Adipose tissue (tissue), 3 donors: ENCODE data around the gene GNB4. TPM values are rescaled to one million over a fixed set of nuclear protein-coding genes. Genes with fewer than 3 reads are reported as not detected.
A peak's percentile ranks its signal among the peaks of the same experiment; 100 is the strongest.

ENCODE experiments used
- H3K27ac ChIP-seq: one replicate; pipeline ENCODE4 v1.5.1; 2013; ENCODE audit warnings: low read depth, low read length
- WGBS, 3 donors: extraction: QIAGEN DNeasy Blood & Tissue Kit; methylation state at CpG; one replicate each; pipeline ENCODE4 v1.1.7; 2013; 5-methylcytosine and 5-hydroxymethylcytosine counted together
- polyA plus RNA-seq, 3 donors: library from polyadenylated mRNA; stranded (reverse); fragments of 200-250 nt; gene quantifications; one replicate each; pipeline ENCODE4 v1.2.3, GENCODE V29; 2013
- donor health status: healthy with polysubstance abuse.
- donor health status: Bipolar disorder and iron deficiency.
- donor health status: healthy.

GNB4 gene
- polyA plus RNA-seq, 3 donors: 1.4 to 12.7 (median 5.6) TPM

DNA sequence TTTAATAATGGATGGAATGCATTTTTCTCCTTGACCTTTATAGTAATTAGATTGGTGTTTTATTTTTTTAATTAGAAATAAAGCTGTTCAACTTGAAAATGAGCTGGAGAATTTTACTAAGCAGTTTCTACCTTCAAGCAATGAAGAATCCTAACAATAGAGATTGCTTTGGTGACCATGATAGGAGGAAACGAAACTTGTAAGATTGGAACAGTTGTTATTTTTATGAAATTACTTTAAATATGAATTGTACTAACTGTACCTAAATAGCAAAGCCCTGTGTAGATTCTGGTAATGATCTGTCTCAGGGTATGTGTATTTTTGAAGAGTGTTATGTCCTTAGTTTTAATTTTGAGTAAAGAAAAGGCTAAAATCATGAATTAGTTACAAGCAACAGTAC is 59.4 kb downstream of the GNB4 start:
- WGBS, 3 donors: 84 to 89% (median 88%) methylated on average over 1 of the region's 1 CpG
- H3K27ac ChIP-seq: no peak overlapping the region

DNA sequence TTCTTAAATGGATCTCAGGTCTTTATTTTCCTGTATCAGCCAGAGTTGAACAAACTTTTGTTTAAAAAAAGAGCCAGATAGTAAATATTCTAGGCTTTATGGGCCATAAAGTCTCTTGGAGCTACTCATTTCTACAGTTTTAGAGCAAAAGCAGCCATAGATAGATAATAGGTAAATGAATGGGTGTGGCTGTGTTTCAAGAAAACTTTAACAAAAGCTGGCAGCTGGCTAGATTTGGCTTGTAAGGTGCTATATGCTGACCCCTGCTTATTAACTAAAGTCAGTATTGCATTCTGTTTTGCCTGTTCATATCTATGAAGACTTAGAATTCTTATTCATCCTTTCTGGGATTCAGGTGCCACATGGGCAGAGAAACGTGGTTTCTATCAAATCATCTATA is 74.8 kb downstream of the GNB4 start:
- no peak overlapping the region for H3K27ac ChIP-seq
- WGBS, 3 donors: 84 to 93% (median 92%) methylated on average over 1 of the region's 1 CpG

DNA sequence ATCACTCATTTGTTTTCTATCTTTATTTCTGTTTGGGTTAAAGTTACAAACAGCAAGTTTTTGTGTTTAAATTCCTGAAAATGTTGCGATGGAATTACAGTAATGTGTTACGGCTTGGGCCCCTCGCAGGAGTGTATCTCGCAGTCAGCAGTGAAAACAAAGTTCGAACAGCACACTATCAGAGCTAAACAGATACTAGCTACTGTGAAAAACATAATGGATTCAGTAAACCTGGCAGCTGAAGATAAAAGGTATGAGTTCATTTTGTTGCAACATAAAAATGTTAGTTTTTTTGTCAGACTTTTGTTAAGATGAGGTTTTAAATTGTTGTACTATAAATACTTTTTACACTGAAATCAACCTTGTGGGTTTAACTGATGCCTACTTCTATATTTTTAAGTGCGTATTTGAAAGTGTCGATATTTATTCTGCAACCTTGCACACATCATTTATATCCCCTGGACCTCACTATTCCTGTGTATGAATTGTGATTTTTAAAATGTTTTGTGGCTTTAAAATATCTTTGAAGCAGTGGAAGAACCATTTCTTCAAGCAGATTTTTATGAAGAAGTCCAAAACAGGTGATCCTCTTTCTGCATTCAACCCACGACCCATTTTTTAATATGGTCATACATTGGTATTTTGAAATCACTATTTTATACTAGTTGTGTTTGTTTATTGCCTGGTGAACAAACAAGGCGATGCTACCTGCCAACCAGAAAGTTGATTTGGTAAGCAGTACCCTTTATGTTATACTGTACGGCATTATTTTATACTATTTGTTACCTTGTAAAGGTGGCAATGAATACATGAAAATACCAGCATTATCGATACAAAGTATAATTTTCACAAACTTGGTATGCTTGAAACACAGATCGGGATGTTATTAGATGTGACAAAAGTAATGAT is 75.9 kb downstream of the GNB4 start:
- WGBS, 3 donors: 90 to 92% (median 92%) methylated on average over 12 of the region's 12 CpGs
- no peak overlapping the region for H3K27ac ChIP-seq

DNA sequence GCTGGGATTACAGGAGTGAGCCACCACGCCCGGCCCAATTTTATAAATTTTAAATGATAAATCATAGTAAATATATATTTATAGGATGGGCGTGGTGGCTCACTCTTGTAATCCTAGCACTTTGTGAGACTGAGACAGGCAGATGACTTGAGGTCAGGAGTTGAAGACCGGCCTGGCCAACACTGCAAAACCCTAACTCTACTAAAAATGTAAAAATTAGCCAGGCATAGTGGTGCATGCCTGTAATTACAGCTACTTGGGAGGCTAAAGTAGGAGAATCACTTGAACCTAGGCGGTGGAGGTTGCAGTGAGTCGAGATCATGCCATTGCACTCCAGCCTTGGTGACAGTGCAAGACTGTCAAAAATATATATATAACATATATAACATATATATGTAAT is 77.3 kb downstream of the GNB4 start:
- H3K27ac ChIP-seq: no peak overlapping the region
- WGBS, 3 donors: 96 to 98% (median 96%) methylated on average over 6 of the region's 6 CpGs

DNA sequence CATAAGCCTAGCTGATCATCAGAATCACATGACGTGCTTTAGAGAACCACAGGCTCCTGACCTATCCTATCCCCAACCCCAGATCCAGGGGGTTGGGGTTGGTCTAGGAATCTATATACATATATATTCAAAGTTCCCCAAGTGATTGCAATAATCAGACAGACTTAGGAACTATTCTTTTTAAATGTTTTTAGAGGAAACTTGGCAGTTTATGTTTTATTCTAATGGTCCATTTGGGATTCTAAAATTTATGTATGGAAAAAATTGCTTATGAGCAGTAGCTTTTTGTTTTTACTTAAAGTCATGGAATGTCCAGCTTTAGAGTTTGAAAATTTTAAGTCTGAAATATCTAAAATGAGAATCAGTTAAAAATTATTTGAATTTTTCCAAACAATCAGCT is 81.6 kb downstream of the GNB4 start:
- WGBS, 3 donors: 93 to 96% (median 95%) methylated on average over 1 of the region's 1 CpG
- no peak overlapping the region for H3K27ac ChIP-seq

DNA sequence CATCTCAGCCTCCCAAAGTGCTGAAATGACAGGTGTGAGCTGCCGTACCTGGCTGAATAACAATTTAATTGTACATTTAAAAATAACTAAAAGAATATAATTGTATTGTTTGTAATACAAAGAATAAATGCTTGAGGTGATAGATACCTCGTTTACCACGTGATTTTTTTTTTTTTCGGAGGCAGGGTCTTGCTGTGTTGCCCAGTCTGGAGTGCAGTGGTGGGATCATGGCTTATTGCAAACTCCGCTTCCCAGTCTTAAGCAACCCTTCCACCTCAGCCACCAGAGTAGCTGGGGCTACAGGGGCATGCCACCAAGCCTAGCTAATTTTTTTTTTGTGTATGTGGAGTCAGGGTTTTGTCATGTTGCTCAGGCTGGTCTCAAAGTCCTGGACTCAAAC is 87.9 kb downstream of the GNB4 start:
- no peak overlapping the region for H3K27ac ChIP-seq
- WGBS, 3 donors: 97 to 98% (median 98%) methylated on average over 5 of the region's 5 CpGs

DNA sequence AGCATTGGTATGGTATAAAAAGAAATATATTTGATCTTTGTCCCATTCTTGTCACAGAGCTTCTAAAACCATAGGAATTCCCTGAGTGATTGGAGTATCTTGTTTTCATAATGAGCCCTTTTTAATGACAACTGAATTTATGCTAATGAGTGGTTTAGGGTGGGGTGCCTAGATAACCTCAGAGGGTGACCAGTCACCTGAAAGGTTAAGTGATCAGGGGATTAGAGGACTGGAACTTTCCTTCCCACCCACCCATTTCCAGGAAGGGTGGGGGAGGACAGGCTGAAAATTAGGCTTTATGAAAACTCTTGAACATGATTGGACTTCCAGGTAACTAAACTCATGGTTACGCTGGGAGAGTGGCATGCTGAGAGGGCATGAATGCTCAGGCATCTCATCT is 95.3 kb downstream of the GNB4 start:
- no peak overlapping the region for H3K27ac ChIP-seq
- 95 to 100% (median 98%) methylated on average over 1 of the region's 1 CpG for WGBS, 3 donors

DNA sequence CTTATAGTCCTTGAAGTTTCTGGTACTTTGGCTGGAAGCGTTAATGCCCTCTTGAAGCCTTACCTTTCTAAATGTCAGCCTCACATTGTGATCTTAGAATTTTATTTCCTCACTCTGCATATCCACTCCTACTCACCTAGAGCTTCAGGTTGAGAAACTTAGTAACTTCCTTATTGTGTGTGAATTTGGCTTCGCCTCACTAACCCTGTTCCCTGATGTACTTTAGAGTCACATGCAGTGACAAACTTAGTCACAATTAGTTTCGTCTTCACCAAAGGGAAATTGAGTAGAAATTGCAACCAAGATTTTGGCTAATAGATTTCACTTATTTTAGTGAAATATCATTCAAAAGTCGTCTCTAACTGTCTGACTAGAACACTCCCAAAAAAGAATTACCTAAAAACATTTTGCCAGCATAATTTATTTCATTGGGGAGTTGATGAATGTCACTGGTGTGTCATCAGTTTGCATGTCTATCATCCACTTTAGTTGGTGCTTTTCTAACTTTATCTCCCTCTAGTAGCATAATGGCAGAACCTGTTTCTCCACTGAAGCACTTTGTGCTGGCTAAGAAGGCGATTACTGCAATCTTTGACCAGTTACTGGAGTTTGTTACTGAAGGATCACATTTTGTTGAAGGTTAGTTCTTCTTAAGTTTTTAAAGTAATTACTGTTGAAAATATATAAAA is 102.8 kb downstream of the GNB4 start:
- H3K27ac ChIP-seq: no peak overlapping the region
- WGBS, 3 donors: 14 to 35% (median 28%) methylated on average over 5 of the region's 5 CpGs

DNA sequence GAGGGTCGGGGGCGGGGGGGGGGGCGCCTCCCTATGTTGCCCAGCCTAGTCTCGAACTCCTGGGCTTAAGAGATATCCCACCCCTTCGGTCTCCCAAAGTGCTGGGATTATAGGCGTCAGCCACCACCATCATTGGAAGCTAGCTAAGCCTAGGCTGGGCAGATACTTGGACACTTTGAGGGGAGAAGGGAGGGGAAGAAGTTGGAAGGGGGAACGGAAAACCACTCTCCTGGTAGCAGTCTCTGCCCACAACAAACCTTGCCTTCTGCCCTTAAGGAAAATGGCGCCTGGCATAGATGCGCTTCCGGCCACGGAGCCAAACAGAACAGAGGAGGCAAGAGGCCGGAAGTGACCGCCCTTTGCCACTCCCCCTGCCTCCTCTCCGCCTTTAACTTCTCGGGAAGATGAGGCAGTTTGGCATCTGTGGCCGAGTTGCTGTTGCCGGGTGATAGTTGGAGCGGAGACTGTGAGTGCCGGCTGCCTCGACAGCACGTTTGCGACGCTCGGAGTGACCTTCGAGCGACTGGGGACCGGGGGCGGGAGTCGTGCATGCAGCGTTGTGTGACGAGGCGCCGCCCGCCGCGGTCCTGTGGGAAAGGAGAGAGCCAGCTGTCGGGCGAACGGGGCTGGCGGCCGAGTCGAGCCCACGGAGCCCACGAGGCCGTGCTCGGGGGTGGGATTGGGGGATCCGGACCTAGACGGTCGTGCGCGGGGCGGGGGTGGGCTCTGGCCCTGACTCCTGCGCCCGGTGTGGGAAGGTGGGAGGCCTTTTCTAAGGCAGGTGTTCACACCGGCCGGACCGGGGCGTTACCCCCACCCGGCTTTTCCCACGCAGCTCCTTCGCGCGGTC is 103.7 kb downstream of the GNB4 start, which contains the start of gene MFN1:
Gene MFN1, plus strand, starts transcription at position 365 of the 850 bp plus-strand sequence. CDS start 1,143 bp downstream, outside the sequence.
- WGBS, 3 donors: 0 to 1% (median 0%) methylated on average over 50 to 63 of the region's 63 CpGs
- peak within 1 kb of the TSS; percentile 68 for H3K27ac ChIP-seq

Other genes with a start within 250 kb of the GNB4 start
- gene KCNMB3, start 200.4 kb downstream of the GNB4 start, polyA plus RNA-seq: 1 to 10 TPM; 1.0 to 3.0 (median 2.2) TPM
- gene ZNF639, start 128.4 kb downstream of the GNB4 start, polyA plus RNA-seq: 10 to 100 TPM; 10.7 to 17.5 (median 14.5) TPM
- gene MFN1, start 103.8 kb downstream of the GNB4 start, polyA plus RNA-seq: 10 to 100 TPM; 11.5 to 16.5 (median 14.8) TPM
- 10 to 100 TPM; 16.7 to 30.3 (median 24.5) TPM for gene ACTL6A, start 111.5 kb upstream of the GNB4 start, polyA plus RNA-seq
- gene MRPL47, start 153.2 kb upstream of the GNB4 start, polyA plus RNA-seq: 10 to 100 TPM; 11.7 to 57.2 (median 28.3) TPM
- 100 to 1,000 TPM in 1 of 3 donors, 10 to 100 TPM in 2; 42.5 to 145 (median 86.6) TPM for gene NDUFB5, start 153.3 kb upstream of the GNB4 start, polyA plus RNA-seq
- 1 to 10 TPM; 2.6 to 5.3 (median 5.3) TPM for gene USP13, start 201.6 kb upstream of the GNB4 start, polyA plus RNA-seq